Hepatocyte (in vitro differentiated cells): Measurements from ENCODE around the gene CDK9. TPM values are rescaled to one million over a fixed set of nuclear protein-coding genes. Genes with fewer than 3 reads are reported as not detected.

Source experiments
- DNase-seq: peaks from one replicate; pipeline ENCODE4 v3.0.0-alpha.2; 2016; ENCODE audit warnings: low spot score
- H2AFZ ChIP-seq: fragments of 200-600 bp; sonication (generic); 2 replicates; pipeline ENCODE4 v1.6.0; 2016; ENCODE audit warnings: antibody characterized with exemption, mild to moderate bottlenecking
- H3K27ac ChIP-seq: fragments of 200-600 bp; sonication (generic); 2 replicates; pipeline ENCODE4 v1.5.1; 2016; ENCODE audit warnings: mild to moderate bottlenecking
- H3K27me3 ChIP-seq: fragments of 200-600 bp; sonication (generic); 2 replicates; pipeline ENCODE4 v1.6.1; 2016
- H3K36me3 ChIP-seq: fragments of 200-600 bp; sonication (generic); replicated peaks from 2 replicates; pipeline ENCODE4 v1.5.1; 2016; ENCODE audit warnings: low read depth; ENCODE audit not compliant: insufficient read depth
- H3K4me1 ChIP-seq: fragments of 200-600 bp; sonication (generic); 2 replicates; pipeline ENCODE4 v1.5.1; 2016; ENCODE audit warnings: mild to moderate bottlenecking, moderate library complexity; ENCODE audit not compliant: insufficient read depth
- H3K4me2 ChIP-seq: fragments of 200-600 bp; sonication (generic); 2 replicates; pipeline ENCODE4 v1.6.0; 2016
- H3K4me3 ChIP-seq: fragments of 200-600 bp; sonication (generic); 2 replicates; pipeline ENCODE4 v1.5.1; 2016; ENCODE audit warnings: mild to moderate bottlenecking
- H3K79me2 ChIP-seq: fragments of 200-600 bp; sonication (generic); 2 replicates; pipeline ENCODE4 v1.6.0; 2017; ENCODE audit warnings: mild to moderate bottlenecking
- H3K9me2 ChIP-seq: fragments of 200-600 bp; sonication (generic); replicated peaks from 2 replicates; pipeline ENCODE4 v1.6.0; 2017; ENCODE audit warnings: mild to moderate bottlenecking; ENCODE audit not compliant: insufficient read depth
- H3K9me3 ChIP-seq: fragments of 200-600 bp; sonication (generic); 2 replicates; pipeline ENCODE4 v1.5.1; 2016; ENCODE audit warnings: low read depth, mild to moderate bottlenecking
- H4K20me1 ChIP-seq: fragments of 200-600 bp; sonication (generic); 2 replicates; pipeline ENCODE4 v1.6.0; 2016; ENCODE audit warnings: mild to moderate bottlenecking; ENCODE audit not compliant: insufficient read depth, poor library complexity, severe bottlenecking
- EZH2 ChIP-seq: fragments of 200-600 bp; sonication (generic); IDR thresholded peaks from 2 replicates; pipeline ENCODE4 v1.6.1; 2016; ENCODE audit warnings: antibody characterized with exemption, mild to moderate bottlenecking, borderline replicate concordance
- EZH2phosphoT487 ChIP-seq: fragments of 200-600 bp; sonication (generic); IDR thresholded peaks from one replicate; pipeline ENCODE4 v1.6.1; 2018; ENCODE audit warnings: antibody characterized with exemption, mild to moderate bottlenecking, low read depth, moderate library complexity; ENCODE audit not compliant: unreplicated experiment, severe bottlenecking
- WGBS: methylation state at CpG from one replicate; pipeline ENCODE4 v1.1.6; 2016; ENCODE audit warnings: low lambda C conversion rate; ENCODE audit errors: missing lambda C conversion rate; 5-methylcytosine and 5-hydroxymethylcytosine counted together
- polyA plus RNA-seq: library from polyadenylated mRNA; unstranded; fragments of >200 nt; fragmentation: Nextera tagmentation; extraction: Ambion mirVana; gene quantifications from 2 replicates; pipeline ENCODE4 v1.2.1, GENCODE V29; 2016
- total RNA-seq: library from RNA; depleted of rRNA; stranded (reverse); fragments of >200 nt; gene quantifications from 2 replicates; pipeline ENCODE4 v1.2.3, GENCODE V29; 2014
- TF ChIP-seq, protein P1 (sequence below): fragments of 200-600 bp; sonication (generic); IDR thresholded peaks from 2 replicates; pipeline ENCODE4 v1.5.1; 2016; ENCODE audit warnings: antibody characterized with exemption, mild to moderate bottlenecking; ENCODE audit not compliant: poor library complexity

CDK9 gene
- total and polyA plus RNA-seq, 2 experiments from 2014 or later = 84.6 to 91.4 TPM

DNA sequence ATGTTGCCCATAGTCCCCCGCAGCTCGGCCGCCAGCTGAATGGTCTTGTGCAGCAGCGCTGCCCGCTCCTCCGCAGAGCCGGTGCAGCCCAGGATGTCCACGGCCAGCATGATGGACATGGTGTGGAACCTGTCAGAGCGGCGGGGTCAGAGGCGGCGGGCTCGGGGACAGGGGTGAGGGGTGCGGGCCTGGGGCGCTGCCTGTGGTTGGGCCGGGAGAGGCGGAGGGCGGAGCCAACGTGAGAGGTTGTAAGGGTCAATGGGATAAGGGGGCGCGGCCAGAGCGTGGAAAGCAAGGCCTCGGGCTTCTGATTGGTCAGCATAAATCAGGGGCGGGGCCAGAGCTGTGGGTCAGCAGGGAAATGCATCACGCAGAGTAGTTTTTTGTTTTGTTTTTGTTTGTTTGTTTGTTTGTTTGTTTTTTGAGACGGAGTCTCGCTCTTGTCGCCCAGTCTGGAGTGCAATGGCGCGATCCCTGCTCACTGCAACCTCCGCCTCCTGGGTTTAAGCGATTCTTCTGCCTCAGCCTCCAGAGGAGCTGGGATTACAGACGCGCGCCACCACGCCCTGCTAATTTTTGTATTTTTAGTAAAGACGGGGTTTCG is 43.9 kb upstream of the CDK9 start:
- Histone ChIP-seq H2AFZ (peak overlapping the region; percentile 58), H3K79me2 (no peaks in the 10 kb centered on the region), H3K9me2 (no peaks in the 10 kb centered on the region), H3K36me3 (no peaks in the 10 kb centered on the region), H3K4me2 (peak overlapping the region; percentile 79), H4K20me1 (no peaks in the 10 kb centered on the region), H3K9me3 (no peaks in the 10 kb centered on the region), H3K4me1 (peaks cover 19% of the 10 kb centered on the region), H3K27me3 (peaks cover 11% of the 10 kb centered on the region), H3K4me3 (peak overlapping the region; percentile 20), H3K27ac (no peak overlapping the region)
- DNase-seq = peak; percentile 75
- 7% methylated on average over 26 of the region's 38 CpGs for WGBS
- no peak for TF ChIP-seq EZH2
- TF ChIP-seq, protein P1, sequence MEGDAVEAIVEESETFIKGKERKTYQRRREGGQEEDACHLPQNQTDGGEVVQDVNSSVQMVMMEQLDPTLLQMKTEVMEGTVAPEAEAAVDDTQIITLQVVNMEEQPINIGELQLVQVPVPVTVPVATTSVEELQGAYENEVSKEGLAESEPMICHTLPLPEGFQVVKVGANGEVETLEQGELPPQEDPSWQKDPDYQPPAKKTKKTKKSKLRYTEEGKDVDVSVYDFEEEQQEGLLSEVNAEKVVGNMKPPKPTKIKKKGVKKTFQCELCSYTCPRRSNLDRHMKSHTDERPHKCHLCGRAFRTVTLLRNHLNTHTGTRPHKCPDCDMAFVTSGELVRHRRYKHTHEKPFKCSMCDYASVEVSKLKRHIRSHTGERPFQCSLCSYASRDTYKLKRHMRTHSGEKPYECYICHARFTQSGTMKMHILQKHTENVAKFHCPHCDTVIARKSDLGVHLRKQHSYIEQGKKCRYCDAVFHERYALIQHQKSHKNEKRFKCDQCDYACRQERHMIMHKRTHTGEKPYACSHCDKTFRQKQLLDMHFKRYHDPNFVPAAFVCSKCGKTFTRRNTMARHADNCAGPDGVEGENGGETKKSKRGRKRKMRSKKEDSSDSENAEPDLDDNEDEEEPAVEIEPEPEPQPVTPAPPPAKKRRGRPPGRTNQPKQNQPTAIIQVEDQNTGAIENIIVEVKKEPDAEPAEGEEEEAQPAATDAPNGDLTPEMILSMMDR = no peak
- TF ChIP-seq EZH2phosphoT487 = no peak

DNA sequence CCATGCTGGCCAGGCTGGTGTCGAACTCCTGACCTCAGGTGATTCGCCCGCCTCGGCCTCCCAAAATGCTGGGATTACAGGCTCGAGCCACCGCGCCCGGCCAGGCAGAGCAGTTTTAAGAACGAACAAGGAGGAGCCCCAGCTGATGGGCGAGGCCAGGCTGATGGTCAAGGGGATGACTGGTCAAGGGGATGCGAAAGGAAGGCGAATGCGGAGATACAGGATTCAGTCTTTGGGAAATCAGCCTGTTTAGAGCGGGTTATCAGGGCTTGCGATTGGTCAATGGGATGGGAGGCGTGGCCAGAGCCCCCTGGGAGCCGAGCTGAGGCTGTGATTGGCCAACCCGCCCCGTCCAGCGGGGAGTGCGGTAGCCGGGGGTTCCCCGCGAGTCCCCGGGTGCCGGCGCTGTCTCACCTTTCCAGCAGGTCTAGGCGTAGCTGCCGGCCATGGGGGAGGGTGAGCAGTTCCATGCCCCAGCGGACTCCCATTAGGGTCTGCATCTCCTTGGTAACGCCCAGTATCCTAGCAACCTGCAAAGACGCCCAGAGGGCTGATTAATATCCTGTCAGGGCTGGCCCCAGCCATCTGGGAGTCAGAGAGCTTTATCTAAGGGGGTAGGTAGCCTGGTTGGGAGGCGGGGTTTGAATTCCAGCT is 43.3 kb upstream of the CDK9 start:
- Histone ChIP-seq H3K4me3 (peak overlapping the region; percentile 20), H3K4me2 (peak overlapping the region; percentile 79), H4K20me1 (no peaks in the 10 kb centered on the region), H3K9me2 (no peaks in the 10 kb centered on the region), H3K36me3 (no peaks in the 10 kb centered on the region), H3K79me2 (no peaks in the 10 kb centered on the region), H3K9me3 (no peaks in the 10 kb centered on the region), H3K27ac (no peak overlapping the region), H3K27me3 (peaks cover 11% of the 10 kb centered on the region), H2AFZ (peak overlapping the region; percentile 58), H3K4me1 (peaks cover 19% of the 10 kb centered on the region)
- DNase-seq = peak; percentile 68
- 4% methylated on average over 33 of the region's 33 CpGs for WGBS
- TF ChIP-seq EZH2 = no peak

DNA sequence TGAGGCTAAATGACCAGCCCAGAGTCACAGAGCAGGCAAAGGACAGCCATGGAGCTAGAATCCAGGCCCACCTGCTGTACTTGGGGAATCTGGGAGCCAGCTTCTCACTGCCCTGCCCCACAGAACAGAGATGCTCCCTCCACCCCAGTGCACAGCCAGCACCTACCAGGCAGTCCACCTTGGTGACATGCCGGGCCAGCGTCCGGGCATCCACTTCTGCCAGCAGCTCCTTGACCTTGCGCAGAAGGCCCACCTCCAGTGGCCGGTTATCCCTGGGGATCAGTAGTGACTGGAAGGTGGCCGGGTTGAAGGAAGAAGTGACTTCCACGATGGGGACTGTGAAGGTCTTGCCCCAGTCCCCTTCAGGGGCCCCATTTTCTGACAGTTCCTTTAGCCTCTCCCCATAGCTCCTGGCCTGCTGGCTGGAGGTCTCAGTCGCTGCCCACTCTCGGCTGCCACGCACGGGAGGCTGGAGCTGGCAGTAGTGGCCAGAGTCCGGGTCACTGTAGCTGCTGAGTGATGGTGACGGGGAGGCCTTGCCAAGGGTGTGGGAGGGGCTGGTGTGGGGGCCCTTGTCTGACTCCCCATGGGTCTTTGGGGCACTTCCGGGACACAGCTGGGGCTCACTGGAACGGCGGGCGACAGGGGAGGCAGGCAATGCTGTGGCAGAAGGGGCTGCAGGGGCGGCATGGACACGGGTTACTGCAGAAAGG is 41.3 kb upstream of the CDK9 start:
- WGBS = 94% methylated on average over 19 of the region's 19 CpGs
- Histone ChIP-seq H3K4me3 (no peak overlapping the region), H3K79me2 (no peaks in the 10 kb centered on the region), H3K9me2 (no peaks in the 10 kb centered on the region), H3K27ac (no peak overlapping the region), H3K36me3 (no peaks in the 10 kb centered on the region), H4K20me1 (no peaks in the 10 kb centered on the region), H3K9me3 (no peaks in the 10 kb centered on the region), H3K27me3 (peaks cover 11% of the 10 kb centered on the region), H3K4me1 (peaks cover 19% of the 10 kb centered on the region), H2AFZ (no peak overlapping the region), H3K4me2 (no peak overlapping the region)
- TF ChIP-seq, protein P1 = no peak
- TF ChIP-seq EZH2phosphoT487 (no peak), EZH2 (no peak)
- no peak for DNase-seq

DNA sequence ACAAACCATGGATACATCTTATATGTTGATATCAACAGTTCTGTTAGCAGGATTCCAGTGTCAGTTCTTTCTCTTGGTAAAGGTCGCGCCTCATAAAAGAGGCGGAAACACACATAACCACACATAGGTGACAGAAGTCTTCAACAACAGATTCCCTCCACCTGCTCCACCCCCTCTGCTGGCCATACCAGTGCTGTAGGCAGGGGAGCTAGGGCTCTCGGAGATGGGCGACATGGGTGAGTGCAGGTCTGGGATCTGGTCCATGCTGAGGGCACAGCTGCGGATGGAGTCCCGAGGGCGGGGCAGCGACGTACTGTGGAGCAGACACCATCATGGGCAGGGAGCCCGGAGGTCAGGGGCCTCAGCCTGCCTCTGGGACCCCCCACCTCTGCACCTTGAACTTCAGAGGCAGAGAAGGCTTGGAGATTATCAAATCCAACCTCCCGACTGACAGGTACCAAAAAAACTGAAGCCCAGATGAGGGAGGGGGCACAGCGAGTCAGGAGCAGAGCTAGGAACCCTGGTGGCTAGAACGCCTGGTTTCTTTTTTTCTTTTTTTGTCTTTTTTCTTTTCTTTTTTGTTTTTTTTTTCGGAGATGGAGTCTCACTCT is 38.8 kb upstream of the CDK9 start:
- no peaks in the 10 kb centered on the region for H3K79me2 ChIP-seq
- peaks cover 14% of the 10 kb centered on the region for H3K27me3 ChIP-seq
- TF ChIP-seq EZH2phosphoT487 (no peak), EZH2 (no peak)
- TF ChIP-seq, protein P1 = no peak
- H3K36me3 ChIP-seq = no peaks in the 10 kb centered on the region
- DNase-seq = no peak
- no peaks in the 10 kb centered on the region for H4K20me1 ChIP-seq
- 79% methylated on average over 15 of the region's 15 CpGs for WGBS
- H3K4me1 ChIP-seq = peaks cover 9% of the 10 kb centered on the region
- no peak overlapping the region for H3K4me2 ChIP-seq
- H3K9me3 ChIP-seq = no peaks in the 10 kb centered on the region
- H3K27ac ChIP-seq = no peak overlapping the region
- no peak overlapping the region for H2AFZ ChIP-seq
- no peaks in the 10 kb centered on the region for H3K9me2 ChIP-seq
- no peak overlapping the region for H3K4me3 ChIP-seq
